A172 (cell line): Measurements from ENCODE around the gene DYNLT4. TPM values are rescaled to one million over a fixed set of nuclear protein-coding genes. Genes with fewer than 3 reads are reported as not detected.

Experiments used
- DNase-seq: peaks from one replicate; pipeline ENCODE4 v3.0.0-alpha.2; 2015; ENCODE audit warnings: low spot score
- total RNA-seq: library from RNA; depleted of rRNA; stranded (reverse); fragments of >200 nt; shearing (Covaris generic); gene quantifications from 2 replicates; pipeline ENCODE4 v1.2.3, GENCODE V29; 2014; rRNA removed

Gene DYNLT4
- total RNA-seq, 1 experiment from 2014 or later = not detected

DNA sequence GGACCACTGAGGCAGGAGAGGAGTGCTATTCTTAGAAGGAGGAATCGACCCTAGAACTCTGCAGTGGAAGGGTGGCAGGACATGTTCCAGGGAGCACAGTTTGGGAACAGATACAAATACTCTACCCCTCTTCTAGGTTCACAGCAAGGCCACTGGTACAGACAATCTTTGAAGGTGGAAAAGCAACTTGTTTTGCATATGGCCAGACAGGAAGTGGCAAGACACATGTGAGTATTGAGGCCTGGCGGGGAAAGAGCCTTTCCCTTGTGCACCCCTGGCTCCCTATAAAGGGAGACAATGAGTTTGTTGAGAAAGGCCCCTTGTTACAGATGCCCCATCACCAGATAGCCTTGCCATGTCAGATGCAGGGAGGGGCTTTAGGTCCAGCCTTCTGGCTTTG is 49.7 kb downstream of the DYNLT4 start:
- DNase-seq = no peak

Other genes starting within 250 kb of the DYNLT4 start
- gene TMEM53, start 132.9 kb downstream of the DYNLT4 start, total RNA-seq = 3.7 and 4.6 TPM in 2 replicates
- not detected in 2 replicates for gene ARMH1, start 132.6 kb downstream of the DYNLT4 start, total RNA-seq
- not detected in 2 replicates for gene RNU5D-1, start 76.2 kb downstream of the DYNLT4 start, total RNA-seq
- gene KIF2C, start 67.5 kb downstream of the DYNLT4 start, total RNA-seq = 54.6 and 56.7 TPM in 2 replicates
- 1,717 and 1,928 TPM in 2 replicates for gene RPS8, start 31.8 kb downstream of the DYNLT4 start, total RNA-seq
- gene BEST4, start 19.2 kb downstream of the DYNLT4 start, total RNA-seq = 0.05 TPM in 1 of 2 replicates, not detected in the other
- gene PLK3, start 7.0 kb downstream of the DYNLT4 start, total RNA-seq = 11.3 and 15.9 TPM in 2 replicates
- gene BTBD19, start 1.2 kb upstream of the DYNLT4 start, total RNA-seq = 4.8 and 9.4 TPM in 2 replicates
- not detected in 2 replicates for gene PTCH2, start 35.9 kb upstream of the DYNLT4 start, total RNA-seq
- 44.8 and 56.7 TPM in 2 replicates for gene EIF2B3, start 179.2 kb upstream of the DYNLT4 start, total RNA-seq
- gene HECTD3, start 204.0 kb upstream of the DYNLT4 start, total RNA-seq = 20.5 and 28.4 TPM in 2 replicates
- gene UROD, start 204.9 kb upstream of the DYNLT4 start, total RNA-seq = 121 and 123 TPM in 2 replicates